ENCODE data around the gene PPFIBP1. TPM values are rescaled to one million over a fixed set of nuclear protein-coding genes. Genes with fewer than 3 reads are reported as not detected.
"Not testable (repeated sequence)": the region's sequence is repeated elsewhere in the genome, so short reads cannot be mapped to it uniquely, and the experiment has no call there.

PPFIBP1 gene
- total and polyA plus RNA-seq, 8 donors, result 6.6 to 254 (median 50.0) TPM

DNA sequence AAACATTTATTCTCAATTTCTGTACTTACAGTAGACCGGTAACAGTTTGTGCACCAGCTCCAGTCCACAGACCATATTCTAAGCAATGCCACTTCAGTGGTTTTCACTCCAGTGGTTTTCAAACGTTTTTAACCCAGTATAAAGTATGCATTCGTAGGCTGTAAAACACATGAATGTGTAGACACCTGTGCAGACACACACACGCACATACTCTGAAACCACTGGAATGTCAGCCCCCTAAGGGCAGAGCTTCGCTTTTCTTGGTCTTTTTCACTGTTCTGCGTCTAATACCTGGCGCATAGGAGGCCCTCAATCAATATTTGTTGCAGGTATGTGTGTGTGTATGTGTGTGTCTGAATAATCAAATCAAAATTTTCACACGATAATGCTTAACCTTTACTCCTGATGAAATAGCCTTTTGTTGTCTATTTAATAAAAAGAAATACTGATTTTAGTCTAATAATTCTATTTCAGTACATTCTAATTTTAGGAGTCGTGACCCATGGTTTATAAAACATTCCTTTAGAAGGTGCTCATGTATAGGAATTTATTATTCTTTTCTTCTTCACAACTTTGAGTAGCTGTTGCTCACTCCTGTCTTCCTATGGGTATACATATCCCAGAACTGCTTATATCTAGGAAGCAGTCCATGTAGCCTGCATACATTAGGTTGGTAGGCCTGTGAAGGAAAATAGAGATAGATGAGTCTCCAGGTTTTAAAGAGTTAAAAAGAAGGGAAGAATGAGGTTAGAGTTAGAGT, 98.6 kb downstream of the PPFIBP1 start:
- intact Hi-C loops (cut with DNase I; ENCODE audit: low total_unique reads), result no loop called here
- H3K4me3 ChIP-seq, result no peak overlapping the region
- TF ChIP-seq POLR2AphosphoS5 (IDR thresholded peaks at IDR 0.05) (no peak), EP300 (IDR thresholded peaks at IDR 0.05) (no peak)
- H3K4me1 ChIP-seq, result peaks cover 4 to 36% (median 22%) of the 10 kb centered on the region in 4 donors
- no peaks in the 10 kb centered on the region for H3K9me3 ChIP-seq
- no peak for DNase-seq
- 87 to 94% (median 89%) methylated on average over 9 of the region's 9 CpGs for WGBS, 5 donors
- H3K36me3 ChIP-seq, result no peaks in the 10 kb centered on the region
- H3K27me3 ChIP-seq, result no peaks in the 10 kb centered on the region
- no peak overlapping the region for H3K27ac ChIP-seq

DNA sequence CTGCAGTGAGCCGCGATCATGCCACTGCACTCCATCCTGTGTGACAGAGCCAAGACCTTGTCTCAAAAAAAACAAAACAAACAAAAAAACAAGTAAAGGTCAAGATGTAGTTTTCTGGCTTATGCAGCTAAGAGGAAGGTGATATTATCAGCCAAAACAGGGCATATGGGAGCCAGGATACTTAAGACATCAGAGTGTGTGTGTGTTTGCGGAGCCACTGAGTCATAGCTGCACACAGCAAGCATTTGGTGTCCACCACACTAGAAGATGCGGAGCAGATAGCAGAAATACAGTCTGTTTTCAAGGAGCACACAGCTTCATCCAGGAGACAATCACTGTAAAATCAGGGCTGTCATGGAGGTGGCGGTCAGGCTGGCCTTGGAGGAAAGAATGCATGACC, 99.6 kb downstream of the PPFIBP1 start:
- Histone ChIP-seq H3K4me3 (no peak overlapping the region), H3K4me1 (peaks cover 4 to 41% (median 28%) of the 10 kb centered on the region in 4 donors), H3K27me3 (no peaks in the 10 kb centered on the region), H3K27ac (no peak overlapping the region), H3K9me3 (no peaks in the 10 kb centered on the region), H3K36me3 (no peaks in the 10 kb centered on the region)
- TF ChIP-seq POLR2AphosphoS5 (IDR thresholded peaks at IDR 0.05) (no peak), POLR2A (IDR thresholded peaks at IDR 0.05) (no peak), EP300 (IDR thresholded peaks at IDR 0.05) (no peak)
- TF ChIP-seq, protein P1, sequence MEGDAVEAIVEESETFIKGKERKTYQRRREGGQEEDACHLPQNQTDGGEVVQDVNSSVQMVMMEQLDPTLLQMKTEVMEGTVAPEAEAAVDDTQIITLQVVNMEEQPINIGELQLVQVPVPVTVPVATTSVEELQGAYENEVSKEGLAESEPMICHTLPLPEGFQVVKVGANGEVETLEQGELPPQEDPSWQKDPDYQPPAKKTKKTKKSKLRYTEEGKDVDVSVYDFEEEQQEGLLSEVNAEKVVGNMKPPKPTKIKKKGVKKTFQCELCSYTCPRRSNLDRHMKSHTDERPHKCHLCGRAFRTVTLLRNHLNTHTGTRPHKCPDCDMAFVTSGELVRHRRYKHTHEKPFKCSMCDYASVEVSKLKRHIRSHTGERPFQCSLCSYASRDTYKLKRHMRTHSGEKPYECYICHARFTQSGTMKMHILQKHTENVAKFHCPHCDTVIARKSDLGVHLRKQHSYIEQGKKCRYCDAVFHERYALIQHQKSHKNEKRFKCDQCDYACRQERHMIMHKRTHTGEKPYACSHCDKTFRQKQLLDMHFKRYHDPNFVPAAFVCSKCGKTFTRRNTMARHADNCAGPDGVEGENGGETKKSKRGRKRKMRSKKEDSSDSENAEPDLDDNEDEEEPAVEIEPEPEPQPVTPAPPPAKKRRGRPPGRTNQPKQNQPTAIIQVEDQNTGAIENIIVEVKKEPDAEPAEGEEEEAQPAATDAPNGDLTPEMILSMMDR (IDR thresholded peaks at IDR 0.05), result no peak
- intact Hi-C loops (cut with DNase I; ENCODE audit: low total_unique reads), result no loop called here
- 81 to 94% (median 87%) methylated on average over 5 of the region's 5 CpGs for WGBS, 5 donors
- no peak for DNase-seq

- intact Hi-C loops (cut with DNase I; ENCODE audit: low total_unique reads), result no loop called here
- TF ChIP-seq, protein P1 (IDR thresholded peaks at IDR 0.05), result no peak
- TF ChIP-seq EP300 (IDR thresholded peaks at IDR 0.05) (no peak), POLR2A (IDR thresholded peaks at IDR 0.05) (no peak), POLR2AphosphoS5 (IDR thresholded peaks at IDR 0.05) (no peak)
- 27 to 51% (median 43%) methylated on average over 4 of the region's 4 CpGs for WGBS, 5 donors
- H3K27ac ChIP-seq, result peak overlapping the region in 1 of 5 donors; percentile 3
- no peak overlapping the region for H3K4me3 ChIP-seq
- no peak for DNase-seq
- no peaks in the 10 kb centered on the region for H3K9me3 ChIP-seq
- H3K4me1 ChIP-seq, result peaks cover 4 to 35% (median 23%) of the 10 kb centered on the region in 4 donors
- H3K36me3 ChIP-seq, result no peaks in the 10 kb centered on the region
- H3K27me3 ChIP-seq, result no peaks in the 10 kb centered on the region
Observed at GRCh38 chr12:27624586-27624985, 100.6 kb downstream of the PPFIBP1 start.

GRCh38 chr12:27627123-27627852, 103.3 kb downstream of the PPFIBP1 start:
- DNase-seq, result no peak
- peaks cover 4 to 38% (median 27%) of the 10 kb centered on the region in 4 donors for H3K4me1 ChIP-seq
- H3K4me3 ChIP-seq, result no peak overlapping the region
- peak overlapping the region in 4 of 5 donors; percentile 4 to 62 (median 49) for H3K27ac ChIP-seq
- 60 to 72% (median 66%) methylated on average over 7 of the region's 7 CpGs for WGBS, 5 donors
- TF ChIP-seq, protein P1 (IDR thresholded peaks at IDR 0.05), result no peak
- TF ChIP-seq POLR2AphosphoS5 (IDR thresholded peaks at IDR 0.05) (no peak), EP300 (IDR thresholded peaks at IDR 0.05) (no peak), POLR2A (IDR thresholded peaks at IDR 0.05) (no peak)
- no peaks in the 10 kb centered on the region for H3K36me3 ChIP-seq
- H3K9me3 ChIP-seq, result no peaks in the 10 kb centered on the region
- H3K27me3 ChIP-seq, result no peaks in the 10 kb centered on the region
- intact Hi-C loops (cut with DNase I; ENCODE audit: low total_unique reads), result no loop called here

GRCh38 chr12:27627853-27628469, 104.0 kb downstream of the PPFIBP1 start:
- H3K36me3 ChIP-seq; intact Hi-C loops (cut with DNase I; ENCODE audit: low total_unique reads); H3K27me3 ChIP-seq; H3K4me3 ChIP-seq; H3K9me3 ChIP-seq; DNase-seq: not testable (repeated sequence)
- peak overlapping the region in 3 of 5 donors; percentile 27 to 62 (median 40) for H3K27ac ChIP-seq
- peaks cover 4 to 44% (median 28%) of the 10 kb centered on the region in 4 donors for H3K4me1 ChIP-seq
- WGBS, 5 donors, result 38 to 53% (median 51%) methylated on average over 2 of the region's 2 CpGs

DNA sequence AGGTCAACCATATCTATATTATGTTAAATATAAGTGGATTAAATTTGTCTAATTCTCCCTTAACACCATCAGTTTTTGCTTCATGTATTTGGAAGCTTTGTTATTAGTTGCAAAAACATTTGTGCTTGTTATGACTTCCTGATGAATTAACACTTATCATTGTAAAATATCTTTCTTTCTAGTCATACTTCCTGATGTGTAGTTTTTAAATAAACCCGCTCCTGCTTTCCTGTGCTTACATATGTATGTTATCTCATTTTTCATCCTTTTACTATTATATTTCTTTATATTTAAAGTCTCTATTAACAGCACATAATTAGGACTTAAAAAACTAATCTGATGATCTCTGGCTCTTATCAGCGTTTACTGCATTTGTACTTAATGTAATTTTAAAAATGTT, 106.2 kb downstream of the PPFIBP1 start:
- not testable (repeated sequence) for DNase-seq, H3K27me3 ChIP-seq, H3K27ac ChIP-seq, H3K36me3 ChIP-seq, H3K9me3 ChIP-seq, H3K4me3 ChIP-seq
- intact Hi-C loops (cut with DNase I; ENCODE audit: low total_unique reads), result loop anchor here (10.0 kb wide), 1 partner anchor 105 kb away; the partner anchor contains the start of gene PPFIBP1
- 80 to 88% (median 86%) methylated on average over 2 of the region's 2 CpGs for WGBS, 5 donors
- peaks cover 4 to 41% (median 22%) of the 10 kb centered on the region in 4 donors for H3K4me1 ChIP-seq

All from stomach (tissue), 9 donors.